K562 (cell line): ENCODE measurements around the gene IL4I1. TPM values are rescaled to one million over a fixed set of nuclear protein-coding genes. Genes with fewer than 3 reads are reported as not detected.

Experiments
- ATAC-seq: fragments of 200-7000 bp; cut with Tn5 transposase; 3 replicates; pipeline ENCODE4 v1.9.1; 2020; ENCODE audit warnings: moderate library complexity
- BruUV-seq: library from RNA; stranded (reverse); fragments of 400-500 nt; replicated peaks from 2 replicates; lab custom pipeline; 2021; lab: Mats Ljungman, UMichigan
- CTCF ChIA-PET: fragments of 300-600 bp; formaldehyde crosslinking; extraction: SDS; loops from one replicate; lab custom pipeline; 2021; ENCODE audit warnings: low intra/inter-chr PET ratio; lab: Yijun Ruan, JAX
- POLR2A ChIA-PET: fragments of 300-600, 350-650 bp; sonication (Branson Sonifier 250); formaldehyde crosslinking; extraction: SDS; loops from one replicate; lab custom pipeline; 2021; ENCODE audit warnings: antibody characterized with exemption, inconsistent platforms; lab: Yijun Ruan, JAX
- DNase-seq, 4 experiments: peaks; one replicate each; pipeline versions ENCODE4 v3.0.0 to v3.0.0-alpha.2; 2011 to 2018; ENCODE audit warnings: low spot score in 3 of 4, mixed read lengths in 3 of 4; ENCODE audit errors: extremely low read depth in 1 of 4
- FAIRE-seq: peaks from 2 replicates; lab custom pipeline; 2011; peaks lifted over from hg19 to GRCh38; lab: Jason Lieb, UNC
- H2AFZ ChIP-seq: 2 replicates; pipeline ENCODE4 v1.6.0; 2011; ENCODE audit warnings: low read depth, low read length, control low read depth, inconsistent platforms
- H3K27ac ChIP-seq: fragments of 200-600 bp; 3 replicates; pipeline ENCODE4 v1.8.0; 2011; ENCODE audit warnings: low read depth, mild to moderate bottlenecking, control low read depth, inconsistent platforms, low read length, moderate library complexity, mixed read lengths; ENCODE audit errors: extremely low read depth
- H3K27me3 ChIP-seq, 2 experiments: fragments of 300-600 bp in 1 of 2; 2 replicates in 1 of 2; 3 replicates in 1 of 2; pipeline versions ENCODE4 v1.6.0 to v1.8.0; 2011; ENCODE audit warnings: inconsistent platforms in 2 of 2, low read length in 2 of 2, mild to moderate bottlenecking in 1 of 2, mixed read lengths in 1 of 2, moderate library complexity in 1 of 2; ENCODE audit not compliant: control insufficient read depth in 2 of 2, insufficient read depth in 2 of 2
- H3K36me3 ChIP-seq: fragments of 300-600 bp; 3 replicates; pipeline ENCODE4 v1.8.0; 2011; ENCODE audit warnings: mild to moderate bottlenecking, low read length, inconsistent platforms; ENCODE audit not compliant: control insufficient read depth, insufficient read depth
- H3K4me1 ChIP-seq, 2 experiments: fragments of 200-600 bp in 1 of 2; replicated peaks in 1 of 2; 2 replicates in 1 of 2; 3 replicates in 1 of 2; pipeline versions ENCODE4 v1.5.1 to v1.8.0; 2011; ENCODE audit warnings: inconsistent platforms in 2 of 2, low read length in 2 of 2, mild to moderate bottlenecking in 1 of 2, mixed read lengths in 1 of 2, moderate library complexity in 1 of 2; ENCODE audit not compliant: control insufficient read depth in 2 of 2, insufficient read depth in 2 of 2
- H3K4me2 ChIP-seq: 2 replicates; pipeline ENCODE4 v1.6.1; 2011; ENCODE audit warnings: low read length, control low read depth, inconsistent platforms, mixed read lengths; ENCODE audit not compliant: insufficient read depth
- H3K4me3 ChIP-seq: fragments of 200-600 bp; sonication (generic), shearing (Covaris generic); 2 replicates; pipeline ENCODE4 v1.5.1; 2016; ENCODE audit warnings: control low read depth, inconsistent platforms
- H3K79me2 ChIP-seq: fragments of 200-600 bp; 3 replicates; pipeline ENCODE4 v1.8.0; 2011; ENCODE audit warnings: low read length, inconsistent platforms; ENCODE audit not compliant: control insufficient read depth, insufficient read depth
- H3K9ac ChIP-seq, 2 experiments: 2 replicates each; pipeline versions ENCODE4 v1.6.0 to v1.6.1; 2011; ENCODE audit warnings: low read depth in 2 of 2, low read length in 2 of 2, control low read depth in 1 of 2, inconsistent platforms in 1 of 2, mild to moderate bottlenecking in 1 of 2, mixed read lengths in 1 of 2; ENCODE audit not compliant: insufficient read depth in 1 of 2
- H3K9me1 ChIP-seq: one replicate; pipeline ENCODE4 v1.6.0; 2011; ENCODE audit warnings: inconsistent platforms, mild to moderate bottlenecking, low read length, moderate library complexity; ENCODE audit not compliant: control insufficient read depth, insufficient read depth
- H3K9me3 ChIP-seq: replicated peaks from 2 replicates; pipeline ENCODE4 v1.5.1; 2011; ENCODE audit warnings: low read depth, low read length, inconsistent platforms; ENCODE audit not compliant: control insufficient read depth, insufficient read depth
- H4K20me1 ChIP-seq: replicated peaks from 2 replicates; pipeline ENCODE4 v1.6.1; 2011; ENCODE audit warnings: low read length, inconsistent platforms, mixed read lengths; ENCODE audit not compliant: control insufficient read depth, insufficient read depth
- CCAR2 ChIP-seq: fragments of 200-400 bp; formaldehyde crosslinking; IDR thresholded peaks from 2 replicates; pipeline ENCODE4 v1.6.1; 2017; ENCODE audit warnings: mild to moderate bottlenecking, low read depth, low read length
- CHCHD3 ChIP-seq: fragments of 250-450 bp; sonication (Bioruptor Pico); IDR thresholded peaks from 2 replicates; pipeline ENCODE4 v2.1.2; 2022; ENCODE audit warnings: mild to moderate bottlenecking
- CREM ChIP-seq: IDR thresholded peaks from 2 replicates; pipeline ENCODE4 v1.6.1; 2014; ENCODE audit warnings: antibody characterized with exemption, low read depth
- EP400 ChIP-seq: fragments of 450-650 bp; IDR thresholded peaks from 2 replicates; pipeline ENCODE4 v1.6.1; 2017; ENCODE audit warnings: antibody characterized with exemption, mild to moderate bottlenecking, moderate library complexity
- ETV5 ChIP-seq: sonication (generic); formaldehyde crosslinking; IDR thresholded peaks from 2 replicates; pipeline ENCODE4 v1.4.0; 2020; ENCODE audit warnings: low read depth, mild to moderate bottlenecking, missing genetic modification reagents
- HIVEP1 ChIP-seq: fragments of 250-450 bp; sonication (Bioruptor Pico); IDR thresholded peaks from 2 replicates; pipeline ENCODE4 v1.4.0; 2020; ENCODE audit warnings: mild to moderate bottlenecking
- MITF ChIP-seq: IDR thresholded peaks from 2 replicates; pipeline ENCODE4 v1.6.1; 2014; ENCODE audit warnings: antibody characterized with exemption
- NR3C1 ChIP-seq: sonication (generic); formaldehyde crosslinking; IDR thresholded peaks from 2 replicates; pipeline ENCODE4 v1.8.1; 2022; ENCODE audit warnings: missing genetic modification reagents
- PHF20 ChIP-seq: fragments of 450-650 bp; IDR thresholded peaks from 2 replicates; pipeline ENCODE4 v1.6.1; 2018; ENCODE audit not compliant: partially characterized antibody
- PRDM10 ChIP-seq: fragments of 450-650 bp; IDR thresholded peaks from 2 replicates; pipeline ENCODE4 v1.6.1; 2018; ENCODE audit not compliant: partially characterized antibody
- STAT6 ChIP-seq: sonication (generic); formaldehyde crosslinking; IDR thresholded peaks from 2 replicates; pipeline ENCODE4 v1.8.1; 2023; ENCODE audit warnings: mild to moderate bottlenecking, missing genetic modification reagents
- ZBED1 ChIP-seq: IDR thresholded peaks from 2 replicates; pipeline ENCODE4 v1.6.1; 2014
- ZBTB7A ChIP-seq: IDR thresholded peaks from 2 replicates; pipeline ENCODE4 v1.6.1; 2011; ENCODE audit warnings: low read depth, mild to moderate bottlenecking, low read length, moderate library complexity, borderline replicate concordance; ENCODE audit not compliant: control insufficient read depth
- ZNF232 ChIP-seq: sonication (generic); formaldehyde crosslinking; IDR thresholded peaks from 2 replicates; pipeline ENCODE4 v1.8.0; 2022; ENCODE audit warnings: mild to moderate bottlenecking, missing genetic modification reagents
- WGBS: fragments of 100-300 bp; shearing (Covaris generic); methylation state at CpG from one replicate; pipeline ENCODE4 v1.1.6; 2016; ENCODE audit warnings: low coverage, mixed read lengths; ENCODE audit not compliant: insufficient coverage; ENCODE audit errors: missing lambda C conversion rate; 5-methylcytosine and 5-hydroxymethylcytosine counted together
- in situ Hi-C: fragments of 300-500 bp; cut with MboI; formaldehyde crosslinking; loops from 4 replicates; pipeline ENCODE4 v1.15.0; 2018; ENCODE audit warnings: inconsistent platforms, mixed read lengths
- intact Hi-C: fragments of 100-400 bp; cut with micrococcal nuclease; formaldehyde crosslinking; loops from 2 replicates; pipeline ENCODE4 v1.14.2; 2022
- polyA plus RNA-seq, 8 experiments: library from polyadenylated mRNA; depleted of rRNA in 4 of 8; stranded (reverse) in 5 of 8; unstranded in 3 of 8; fragments of >200 nt; fragmentation: Nextera tagmentation in 2 of 8; fragmentation: Illumina TruSeq in 1 of 8; extraction: Ambion mirVana in 2 of 8; extraction: Trizol in 1 of 8; gene quantifications; 2 replicates each; pipeline versions ENCODE4 v1.2.1 to v1.2.3, GENCODE V29; 2011 to 2014; ENCODE audit warnings: inconsistent platforms in 1 of 8, missing spikeins in 1 of 8
- total RNA-seq, 7 experiments: library from RNA; depleted of rRNA in 6 of 7; stranded (reverse); fragments of >200 nt in 6 of 7; fragmentation: Illumina TruSeq in 2 of 7; extraction: Trizol in 2 of 7; gene quantifications; 2 replicates each; pipeline versions ENCODE4 v1.2.1 to v1.2.3, GENCODE V29; 2011 to 2021; ENCODE audit warnings: low replicate concordance in 1 of 7

Gene IL4I1
- total and polyA plus RNA-seq, 9 of the 15 experiments (the other 6 are each of a cell fraction or from before 2014, with no cell fraction given) = 0.06 to 0.95 (median 0.43) TPM; not detected in 2

- no peaks in the 10 kb centered on the region for H4K20me1 ChIP-seq
- peak overlapping the region; percentile 47 for H3K4me3 ChIP-seq
- H3K4me2 ChIP-seq = peak overlapping the region; percentile 92
- H3K27ac ChIP-seq = peak overlapping the region; percentile 89
- H3K36me3 ChIP-seq = peaks cover 2% of the 10 kb centered on the region; the same call in 2 of the 3 replicates
- intact Hi-C loops = no loop called here
- WGBS = 3% methylated on average over 71 of the region's 71 CpGs
- peaks cover 2 to 3% of the 10 kb centered on the region in 2 experiments; a peak in 3 of 5 replicates for H3K27me3 ChIP-seq
- peaks cover 12 to 49% of the 10 kb centered on the region in 2 experiments for H3K4me1 ChIP-seq
- H3K79me2 ChIP-seq = no peaks in the 10 kb centered on the region
- DNase-seq (peak; percentile 64 to 95 (median 68)), FAIRE-seq (peak; percentile 93), ATAC-seq (peak; percentile 86)
- no peaks in the 10 kb centered on the region for H3K9me3 ChIP-seq
- H2AFZ ChIP-seq = peak overlapping the region; percentile 100
- in situ Hi-C loops = loop anchor here (5.0 kb wide), 1 partner anchor 92 kb away; no protein-coding TSS in a partner anchor
- ChIA-PET POLR2A (interaction anchor here (0.6 to 1.6 kb wide), 13 partner anchors 13 to 1566 kb away, joined by 3 to 11 read pairs (median 3); partner anchors contain the start of genes AKT1S1, ATF5, NUP62 and PTOV1), CTCF (interaction anchor here (0.6 to 0.7 kb wide), 2 partner anchors 53 to 354 kb away, joined by 5 to 6 read pairs; no protein-coding TSS in a partner anchor)
- H3K9ac ChIP-seq = peak overlapping the region; percentile 74 to 90
- no TSS peak for BruUV-seq
- peaks cover 3% of the 10 kb centered on the region for H3K9me1 ChIP-seq
- TF ChIP-seq NR3C1 (CRISPR knock-in tag) = peak; percentile 99
- no peak for TF ChIP-seq CCAR2
- TF ChIP-seq ZBTB7A = peak; percentile 21
- TF ChIP-seq PRDM10 = peak; percentile 56
- peak; percentile 70 for TF ChIP-seq PHF20
- peak; percentile 99 for TF ChIP-seq EP400
- TF ChIP-seq ZBED1 = peak; percentile 70; the same call in 1 of the 2 replicates
- peak; percentile 99 for TF ChIP-seq ZNF232
- TF ChIP-seq MITF = 0 out of 2 replicates have a peak, but pooled peaks have one; percentile 20
- peak; percentile 89 for TF ChIP-seq CREM
- TF ChIP-seq HIVEP1 (CRISPR knock-in tag) = no peak
- peak; percentile 99; the same call in 1 of the 2 replicates for TF ChIP-seq STAT6
- no peak for TF ChIP-seq CHCHD3 (CRISPR knock-in tag)
- peak; percentile 90 for TF ChIP-seq ETV5 (CRISPR knock-in tag)
Measured at GRCh38 chr19:49889687-49890348, 6.9 kb downstream of the IL4I1 start.
